ENCODE data around the gene BMI1. TPM values are rescaled to one million over a fixed set of nuclear protein-coding genes. Genes with fewer than 3 reads are reported as not detected.

Gene BMI1
- total RNA-seq, 1 experiment from 2014 or later = 81.1 TPM

GRCh38 chr10:22344249-22344648 is 23.4 kb downstream of the BMI1 start:
- no peaks in the 10 kb centered on the region for H3K9me2 ChIP-seq (ENCODE audit: insufficient read depth)
- no peak for TF ChIP-seq TCF7L2 (IDR thresholded peaks at IDR 0.05; ENCODE audit: borderline replicate concordance, extremely low read depth, insufficient read depth, insufficient read length)
- no peak for TF ChIP-seq CBX3 (IDR thresholded peaks at IDR 0.05; ENCODE audit: low read depth)
- TF ChIP-seq SP1 (IDR thresholded peaks at IDR 0.05; ENCODE audit: low read depth) = no peak
- no peak for TF ChIP-seq EZH2 (IDR thresholded peaks at IDR 0.05)
- TF ChIP-seq ZFX (IDR thresholded peaks at IDR 0.05) = no peak
- TF ChIP-seq REST (IDR thresholded peaks at IDR 0.05; ENCODE audit: low read depth) = no peak
- TF ChIP-seq SIN3A (IDR thresholded peaks at IDR 0.05; ENCODE audit: low read depth) = no peak
- TF ChIP-seq RAD21 (IDR thresholded peaks at IDR 0.05; ENCODE audit: low read depth) = no peak
- TF ChIP-seq EGR1 (IDR thresholded peaks at IDR 0.05; ENCODE audit: low read depth) = no peak
- no peak for TF ChIP-seq CEBPB (IDR thresholded peaks at IDR 0.05; ENCODE audit: low read depth)
- TF ChIP-seq ZNF274 (IDR thresholded peaks at IDR 0.05; ENCODE audit: low read depth, low read length) = no peak
- no peaks in the 10 kb centered on the region for H3K36me3 ChIP-seq (ENCODE audit: control insufficient read depth in 1 of 2, insufficient read depth in 2 of 2, low read length in 2 of 2)
- no peak for ATAC-seq
- H2AFZ ChIP-seq (ENCODE audit: low read depth, low read length, poor library complexity, severe bottlenecking) = no peak overlapping the region
- ChIA-PET CTCF (no interaction called here), RAD21 (ENCODE audit: low non-redundant PET in 1 of 2, low total read pairs in 2 of 2, uncharacterized antibody in 2 of 2, unreplicated experiment in 2 of 2) (no interaction called here), POLR2A (no interaction called here)
- peaks cover 3 to 16% of the 10 kb centered on the region in 2 experiments; a peak in 2 of 4 replicates for H3K4me1 ChIP-seq (ENCODE audit: control insufficient read depth in 1 of 2, insufficient read depth in 2 of 2, low read length in 2 of 2)
- H3K9me3 ChIP-seq (ENCODE audit: control insufficient read depth in 1 of 2, insufficient read depth in 1 of 2, low read depth in 1 of 2, low read length in 2 of 2) = no peaks in the 10 kb centered on the region
- H3K4me2 ChIP-seq (ENCODE audit: low read length) = no peak overlapping the region
- H3K4me3 ChIP-seq (replicated peaks in 1 of 2; ENCODE audit: low read depth in 1 of 2, low read length in 2 of 2) = no peak overlapping the region
- H3K27me3 ChIP-seq (ENCODE audit: insufficient read depth, low read length) = peaks cover 3% of the 10 kb centered on the region; the same call in 1 of the 2 replicates
- no peaks in the 10 kb centered on the region for H3K79me2 ChIP-seq (ENCODE audit: insufficient read depth, low read length)
- DNase-seq (ENCODE audit: low read depth, low spot score) = no peak
- H3K9ac ChIP-seq (ENCODE audit: low read length) = no peak overlapping the region
- no TSS peak for BruUV-seq (replicated peaks)
- H4K20me1 ChIP-seq (ENCODE audit: insufficient read depth) = no peaks in the 10 kb centered on the region
- no peak overlapping the region for H3K27ac ChIP-seq (ENCODE audit: low read depth, low read length)
- intact Hi-C loops (cut with micrococcal nuclease) = no loop called here
